ENCODE data around the gene PSAT1. TPM values are rescaled to one million over a fixed set of nuclear protein-coding genes. Genes with fewer than 3 reads are reported as not detected.
A peak's percentile ranks its signal among the peaks of the same experiment; 100 is the strongest.
"Not testable (repeated sequence)": the region's sequence is repeated elsewhere in the genome, so short reads cannot be mapped to it uniquely, and the experiment has no call there.

PSAT1 gene
- 466 TPM for polyA plus RNA-seq (2013, experiment 1 of 2; ENCODE audit: insufficient read length)
- polyA plus RNA-seq (2013, experiment 2 of 2; ENCODE audit: insufficient read length), result 465 TPM

- DNase-seq, result peak; percentile 99
These were observed at the start of gene PSAT1 for GRCh38 chr9:78296893-78297671. Gene PSAT1, plus strand, starts transcription at chr9:78297125. Its CDS starts 86 bp downstream, at chr9:78297211.

- DNase-seq, result no peak
These were observed 48.3 kb upstream of the PSAT1 start for GRCh38 chr9:78248635-78249034.

GRCh38 chr9:78249542-78249941, 47.4 kb upstream of the PSAT1 start:
- DNase-seq, result no peak

- DNase-seq, result no peak
These were observed 44.3 kb upstream of the PSAT1 start for GRCh38 chr9:78252616-78253015.

- DNase-seq, result no peak
These were observed 43.6 kb upstream of the PSAT1 start for GRCh38 chr9:78253285-78253684.

GRCh38 chr9:78261403-78262001, 35.4 kb upstream of the PSAT1 start:
- DNase-seq, result peak; percentile 37

GRCh38 chr9:78262655-78263054, 34.3 kb upstream of the PSAT1 start:
- DNase-seq, result no peak

- DNase-seq, result no peak
These were observed 29.0 kb upstream of the PSAT1 start for GRCh38 chr9:78267889-78268288.

- no peak for DNase-seq
These were observed 27.1 kb upstream of the PSAT1 start for GRCh38 chr9:78269784-78270183.

- DNase-seq, result no peak
These were observed 24.6 kb upstream of the PSAT1 start for GRCh38 chr9:78272307-78272706.

GRCh38 chr9:78273761-78274160, 23.2 kb upstream of the PSAT1 start:
- peak; percentile 82 for DNase-seq

- DNase-seq, result peak; percentile 71
These were observed 18.6 kb upstream of the PSAT1 start for GRCh38 chr9:78278177-78278777.

- no peak for DNase-seq
These were observed 18.1 kb upstream of the PSAT1 start for GRCh38 chr9:78278801-78279200.

GRCh38 chr9:78280982-78281668, 15.8 kb upstream of the PSAT1 start:
- DNase-seq, result peak; percentile 73

- not testable (repeated sequence) for DNase-seq
These were observed 12.7 kb upstream of the PSAT1 start for GRCh38 chr9:78284181-78284580.

- DNase-seq, result no peak
These were observed 10.8 kb upstream of the PSAT1 start for GRCh38 chr9:78286125-78286524.

GRCh38 chr9:78286946-78287388, 10.0 kb upstream of the PSAT1 start:
- no peak for DNase-seq

- no peak for DNase-seq
These were observed 8.6 kb upstream of the PSAT1 start for GRCh38 chr9:78288214-78288892.

- DNase-seq, result no peak
These were observed 7.5 kb upstream of the PSAT1 start for GRCh38 chr9:78289474-78289873.

GRCh38 chr9:78291240-78291925, 5.5 kb upstream of the PSAT1 start:
- DNase-seq, result no peak

- DNase-seq, result no peak
These were observed 4.9 kb upstream of the PSAT1 start for GRCh38 chr9:78292026-78292425.

Measured in fibroblast of skin of abdomen (primary cell).